Fibroblast of skin of right quadriceps (primary cell): ENCODE measurements around the gene OR2B6.
"Not testable (repeated sequence)": the region's sequence is repeated elsewhere in the genome, so short reads cannot be mapped to it uniquely, and the experiment has no call there.

Experiments used
- DNase-seq: peaks from one replicate; pipeline ENCODE4 v3.0.0-alpha.2; 2013

Gene OR2B6

GRCh38 chr6:27956941-27957340, at the start of gene OR2B6:
TSS of gene OR2B6 (plus strand) at chr6:27957241. CDS start at chr6:27957241, 0 bp downstream.
- no peak for DNase-seq

- no peak for DNase-seq
These were observed 49.0 kb upstream of the OR2B6 start for GRCh38 chr6:27908017-27908416.

- DNase-seq = no peak
These were observed 45.0 kb upstream of the OR2B6 start, which contains the start of gene OR2B2 for GRCh38 chr6:27911956-27912446. TSS of gene OR2B2 (minus strand) at chr6:27912396. CDS start at chr6:27912319, 77 bp downstream.

- no peak for DNase-seq
These were observed 34.1 kb upstream of the OR2B6 start for GRCh38 chr6:27922949-27923348.

- DNase-seq = no peak
These were observed 32.9 kb upstream of the OR2B6 start for GRCh38 chr6:27924179-27924578.

- not testable (repeated sequence) for DNase-seq
These were observed 29.0 kb upstream of the OR2B6 start for GRCh38 chr6:27928041-27928440.

GRCh38 chr6:27929930-27930329, 27.1 kb upstream of the OR2B6 start:
- DNase-seq = not testable (repeated sequence)

- DNase-seq = no peak
These were observed 25.8 kb upstream of the OR2B6 start for GRCh38 chr6:27931209-27931608.

- DNase-seq = no peak
These were observed 16.3 kb upstream of the OR2B6 start for GRCh38 chr6:27940766-27941165.

- not testable (repeated sequence) for DNase-seq
These were observed 14.0 kb upstream of the OR2B6 start for GRCh38 chr6:27943072-27943471.

GRCh38 chr6:27948237-27948636, 8.8 kb upstream of the OR2B6 start:
- DNase-seq = no peak

- no peak for DNase-seq
These were observed 6.0 kb upstream of the OR2B6 start for GRCh38 chr6:27951040-27951439.

GRCh38 chr6:27957516-27957915, 475 bp downstream of the OR2B6 start:
- no peak for DNase-seq

GRCh38 chr6:27962506-27962905, 5.5 kb downstream of the OR2B6 start:
- DNase-seq = no peak

GRCh38 chr6:27966044-27966443, 9.0 kb downstream of the OR2B6 start:
- no peak for DNase-seq

GRCh38 chr6:27966816-27967426, 9.9 kb downstream of the OR2B6 start:
- no peak for DNase-seq

GRCh38 chr6:27970444-27970843, 13.4 kb downstream of the OR2B6 start:
- no peak for DNase-seq

GRCh38 chr6:27972750-27973149, 15.7 kb downstream of the OR2B6 start:
- DNase-seq = no peak

GRCh38 chr6:27977387-27977786, 20.3 kb downstream of the OR2B6 start:
- DNase-seq = no peak

GRCh38 chr6:27978705-27979104, 21.7 kb downstream of the OR2B6 start:
- DNase-seq = no peak

- DNase-seq = no peak
These were observed 23.1 kb downstream of the OR2B6 start for GRCh38 chr6:27980111-27980510.

GRCh38 chr6:27986928-27987725, 30.1 kb downstream of the OR2B6 start:
- peak; percentile 17 for DNase-seq

- no peak for DNase-seq
These were observed 37.6 kb downstream of the OR2B6 start for GRCh38 chr6:27994616-27995015.

GRCh38 chr6:28000351-28001045, 43.5 kb downstream of the OR2B6 start:
- DNase-seq = no peak
